Epidermal melanocyte (primary cell): ENCODE data around the gene ZFP92.
"Not testable (repeated sequence)": the region's sequence is repeated elsewhere in the genome, so short reads cannot be mapped to it uniquely, and the experiment has no call there.

Source experiments
- DNase-seq: peaks from one replicate; pipeline ENCODE4 v3.0.0; 2011; ENCODE audit warnings: low spot score; ENCODE audit not compliant: insufficient read length

The ZFP92 gene

GRCh38 chrX:153386097-153386496, 25.2 kb upstream of the ZFP92 start:
- DNase-seq: no peak

DNA sequence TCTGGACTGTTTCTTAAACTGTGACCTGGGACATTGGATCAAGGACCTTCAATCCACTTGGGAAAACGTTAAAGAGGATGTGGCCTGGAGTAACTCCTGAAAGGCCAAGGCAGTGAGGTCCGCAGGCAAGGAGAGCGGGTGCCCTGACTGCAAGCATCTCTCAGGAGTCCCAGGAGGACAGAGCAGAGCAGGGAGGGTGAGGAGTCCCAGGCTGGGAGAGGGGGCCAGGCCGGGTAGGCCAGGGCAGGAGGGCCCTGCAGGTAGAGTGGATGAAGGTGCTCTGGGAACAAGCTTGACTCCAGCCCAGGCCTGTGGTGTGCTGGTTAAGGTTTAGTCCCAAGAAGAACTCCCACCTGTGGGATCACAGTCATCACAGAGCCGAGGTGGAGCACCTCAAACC, 23.9 kb upstream of the ZFP92 start:
- no peak for DNase-seq

GRCh38 chrX:153387987-153388721, 23.1 kb upstream of the ZFP92 start:
- DNase-seq: no peak

DNA sequence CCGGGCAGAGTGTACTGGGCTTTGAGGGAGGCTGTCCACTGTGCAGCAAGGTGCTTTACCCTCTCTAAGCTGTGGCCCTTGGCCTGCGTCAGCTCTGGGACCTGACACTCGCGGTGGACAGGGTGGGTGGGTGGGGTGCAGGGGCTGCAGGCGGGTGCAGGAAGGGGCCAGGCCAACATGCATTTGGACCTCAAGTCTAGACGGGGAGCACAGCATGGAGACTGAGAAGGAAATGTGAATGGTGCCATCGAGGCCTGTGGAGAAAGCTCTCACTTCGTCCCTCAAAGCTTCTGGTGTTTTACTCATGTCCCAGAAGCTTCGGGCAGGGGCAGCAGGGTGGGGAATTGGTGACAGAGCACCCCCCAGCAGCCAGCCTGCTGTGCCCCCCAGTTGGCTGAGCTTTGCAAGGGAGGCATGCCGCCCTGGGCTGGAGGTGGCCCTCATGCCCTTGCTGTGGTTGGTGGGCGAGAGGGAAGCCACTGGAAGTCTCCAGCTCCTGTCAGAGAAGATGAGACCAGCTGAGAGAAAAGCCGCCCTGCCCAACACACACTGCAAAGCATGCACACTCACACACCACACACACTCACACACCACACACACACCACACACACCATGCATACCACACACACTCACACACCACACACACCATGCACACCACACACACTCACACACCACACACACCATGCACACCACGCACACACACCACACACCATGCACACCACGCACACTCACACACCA, 22.4 kb upstream of the ZFP92 start:
- no peak for DNase-seq

DNA sequence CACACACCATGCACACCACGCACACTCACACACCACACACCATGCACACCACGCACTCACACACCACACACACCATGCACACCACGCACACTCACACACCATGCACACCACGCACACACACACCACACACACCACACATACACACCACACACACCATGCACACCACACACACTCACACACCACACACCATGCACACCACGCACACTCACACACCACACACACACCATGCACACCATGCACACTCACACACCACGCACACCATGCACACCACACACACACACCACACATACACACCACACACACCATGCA, 21.9 kb upstream of the ZFP92 start:
- DNase-seq: not testable (repeated sequence)

- DNase-seq: no peak
Measured at GRCh38 chrX:153392642-153393321, 18.5 kb upstream of the ZFP92 start.

GRCh38 chrX:153394612-153395011, 16.7 kb upstream of the ZFP92 start:
- no peak for DNase-seq

GRCh38 chrX:153395613-153396319, 15.5 kb upstream of the ZFP92 start:
- no peak for DNase-seq

GRCh38 chrX:153396320-153397195, 14.7 kb upstream of the ZFP92 start:
- no peak for DNase-seq

DNA sequence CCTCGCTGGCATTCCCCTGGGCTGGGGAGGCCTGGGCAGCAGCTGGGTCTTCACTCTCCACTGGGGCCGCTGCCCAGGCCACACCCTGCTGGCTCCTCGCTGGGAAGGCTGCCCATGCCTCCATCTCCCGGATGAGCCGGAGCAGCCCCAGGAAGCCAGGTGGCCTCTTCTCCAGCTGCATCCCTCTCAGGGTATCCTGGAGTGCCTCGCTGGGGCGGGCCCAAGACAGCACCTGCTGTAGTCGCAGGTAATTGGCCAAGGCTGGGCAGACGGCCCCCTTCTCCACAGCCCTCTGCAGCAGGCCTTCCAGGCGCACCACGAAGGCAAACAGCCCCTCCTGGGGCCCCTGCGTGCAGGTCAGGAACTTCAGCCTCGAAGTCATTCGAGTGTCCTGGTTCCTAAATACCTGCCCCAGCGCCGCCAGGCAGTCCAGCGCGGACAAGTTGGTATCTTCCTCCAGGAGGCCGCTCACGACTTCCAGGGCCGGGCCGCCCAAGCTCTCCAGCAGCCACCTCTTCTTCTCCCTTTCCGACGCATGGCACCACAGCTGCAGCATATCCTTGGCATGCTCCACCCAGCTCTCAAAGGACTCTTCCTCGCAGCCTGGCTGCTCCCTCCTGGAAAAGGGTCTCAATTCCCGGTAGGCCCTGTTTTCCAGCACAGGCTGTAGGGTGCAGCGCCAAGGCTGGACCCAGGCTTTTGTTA, 13.9 kb upstream of the ZFP92 start:
- no peak for DNase-seq

DNA sequence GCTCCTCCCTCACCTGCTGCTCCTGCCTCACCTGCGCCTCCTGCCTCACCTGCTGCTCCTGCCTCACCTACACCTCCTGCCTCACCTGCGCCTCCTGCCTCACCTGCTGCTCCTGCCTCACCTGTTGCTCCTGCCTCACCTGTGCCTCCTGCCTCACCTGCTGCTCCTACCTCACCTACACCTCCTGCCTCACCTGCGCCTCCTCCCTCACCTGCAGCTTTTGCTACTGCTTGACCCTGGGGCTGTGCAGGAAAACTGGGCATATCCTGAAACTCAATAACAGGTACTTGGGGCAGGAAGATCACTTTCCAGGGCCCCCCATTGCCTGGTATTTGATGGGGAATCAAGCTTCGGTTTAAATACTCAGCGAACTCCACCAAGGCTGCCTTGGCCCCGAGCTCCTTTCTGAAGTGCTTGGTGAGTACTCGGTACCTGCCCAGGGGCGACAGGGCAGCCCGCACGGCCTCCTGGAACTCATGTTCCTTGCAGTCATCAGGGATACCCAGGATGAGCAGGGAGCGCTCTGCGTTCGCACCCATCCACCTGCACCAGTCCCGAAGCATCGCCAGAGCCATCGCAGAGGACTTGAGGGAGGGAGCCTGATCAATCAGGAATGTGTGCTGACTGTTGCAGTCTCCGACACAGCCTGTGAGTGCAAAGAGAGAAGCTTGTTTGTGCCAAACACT, 12.9 kb upstream of the ZFP92 start:
- no peak for DNase-seq

DNA sequence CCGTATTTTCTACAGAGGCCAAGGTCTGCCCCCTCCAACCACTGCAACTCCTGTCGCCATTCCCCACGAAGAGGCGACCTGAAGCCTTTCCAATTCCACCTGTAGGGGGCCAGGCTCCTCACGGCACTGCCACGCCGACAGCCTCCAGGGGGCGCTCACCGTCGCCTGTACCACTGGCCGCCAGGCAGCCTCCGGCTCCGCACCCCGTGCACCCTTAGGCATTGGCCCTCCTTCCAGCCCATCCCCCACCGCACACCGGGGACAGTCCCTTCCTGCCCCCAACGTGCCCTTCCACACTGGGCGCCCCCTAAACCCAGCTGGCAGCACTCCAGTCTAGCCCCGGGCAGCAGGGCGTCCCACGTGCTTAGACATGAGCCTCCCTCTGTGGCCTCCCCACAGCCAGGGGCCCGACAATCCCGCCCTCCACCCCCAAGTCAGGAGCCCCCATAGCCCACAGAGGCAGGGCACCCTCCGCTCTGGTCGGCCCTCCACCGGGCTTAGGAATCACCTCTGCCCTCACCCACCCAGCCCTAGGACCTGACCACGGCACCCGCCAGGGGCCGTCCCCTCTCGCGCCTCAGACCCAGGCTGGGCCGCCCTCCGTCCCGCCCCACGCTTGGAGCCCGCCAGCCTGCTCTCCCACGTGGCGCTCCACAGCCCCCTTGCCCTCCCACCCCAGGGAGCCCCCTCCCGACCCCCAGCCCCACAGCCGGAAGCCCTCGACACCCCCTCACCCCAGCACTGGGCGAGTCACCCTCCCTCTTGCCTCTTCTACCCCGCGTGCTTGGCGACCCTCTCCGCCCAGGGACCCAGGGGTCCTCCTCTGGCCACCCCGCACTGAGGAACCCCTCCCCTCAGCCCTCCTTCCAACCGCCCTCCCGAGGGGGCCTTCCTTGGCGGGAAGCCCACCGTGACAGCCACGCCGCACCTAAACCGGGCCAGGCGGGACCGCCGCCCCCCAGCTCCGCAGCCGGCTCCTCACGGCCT, 10.8 kb upstream of the ZFP92 start:
- DNase-seq: no peak

DNA sequence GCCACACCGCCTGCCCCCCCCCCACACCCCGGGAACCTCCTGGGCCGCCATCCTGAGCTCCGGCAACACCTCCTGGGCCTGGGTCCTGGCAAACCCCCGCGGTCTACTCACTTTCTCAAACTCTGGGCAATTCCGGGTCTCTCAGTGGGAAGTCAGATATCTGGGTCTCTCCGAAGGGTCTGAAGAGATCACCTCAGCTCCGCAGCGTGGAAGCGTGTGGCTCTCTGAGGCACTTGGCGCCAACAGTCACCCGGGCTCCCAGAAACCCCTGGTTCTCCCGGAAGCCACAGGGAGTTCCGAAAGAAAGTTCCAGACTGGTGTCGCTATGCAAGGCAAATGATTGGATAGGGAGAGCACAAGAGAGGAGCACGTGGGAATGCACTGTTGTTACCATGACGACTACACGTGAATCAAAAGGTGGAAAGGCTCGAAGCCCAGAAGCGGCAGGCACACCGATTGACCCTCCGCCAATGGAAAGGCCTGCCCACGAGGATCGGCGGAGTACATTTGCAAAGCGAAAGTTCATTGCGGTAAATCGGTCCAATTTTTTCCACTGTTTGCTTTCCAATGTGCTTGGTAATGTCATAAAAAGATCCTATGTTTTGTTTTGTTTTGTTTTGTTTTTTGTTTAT, 10.0 kb upstream of the ZFP92 start, which contains the start of gene PNMA6E:
Gene PNMA6E, minus strand, starts transcription at position 218 of the 632 bp plus-strand sequence. CDS start 2,501 bp downstream, outside the sequence.
- no peak for DNase-seq

DNA sequence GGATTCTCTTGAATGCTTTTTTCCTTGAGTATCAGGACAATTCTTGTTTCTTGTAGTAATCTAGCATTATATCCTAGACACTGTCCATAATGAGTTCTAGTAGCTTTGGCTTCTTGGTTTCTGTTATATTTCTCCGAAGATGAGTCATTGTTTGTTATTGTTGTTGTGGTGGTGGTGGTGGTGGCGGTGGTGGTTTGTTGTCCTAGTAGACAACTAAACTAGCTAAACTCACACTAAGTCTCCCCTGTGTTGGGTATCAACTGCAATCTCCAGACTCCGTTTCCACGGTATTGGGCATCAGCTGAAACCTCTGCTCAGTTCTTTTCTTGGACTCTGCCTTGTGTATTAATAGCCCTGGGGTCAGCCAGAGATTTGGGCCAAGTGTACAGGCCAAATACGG, 6.9 kb upstream of the ZFP92 start:
- not testable (repeated sequence) for DNase-seq

GRCh38 chrX:153405426-153405825, 5.8 kb upstream of the ZFP92 start:
- DNase-seq: no peak

- DNase-seq: no peak
Measured at GRCh38 chrX:153406011-153406410, 5.3 kb upstream of the ZFP92 start.

GRCh38 chrX:153406903-153407302, 4.4 kb upstream of the ZFP92 start:
- DNase-seq: no peak

- DNase-seq: no peak
Measured at GRCh38 chrX:153407736-153408135, 3.5 kb upstream of the ZFP92 start.
